GM12878 (cell line): ENCODE data around the gene IGF2R.

Experiments
- BACH1 ChIP-seq: fragments of 450-650 bp; IDR thresholded peaks from 2 replicates; pipeline ENCODE4 v1.6.1; 2017; ENCODE audit warnings: mild to moderate bottlenecking, borderline replicate concordance
- BMI1 ChIP-seq: fragments of 450-650 bp; IDR thresholded peaks from 2 replicates; pipeline ENCODE4 v1.6.1; 2016; ENCODE audit warnings: mild to moderate bottlenecking, moderate library complexity, borderline replicate concordance
- BRCA1 ChIP-seq: IDR thresholded peaks from 2 replicates; pipeline ENCODE4 v1.6.1; 2011; ENCODE audit warnings: low read depth, low read length, improper control_type of control experiment
- CTCF ChIP-seq, 3 experiments: IDR thresholded peaks in 2 of 3; conservative IDR thresholded peaks in 1 of 3; 2 replicates each; pipeline ENCODE4 v1.5.1; 2011; ENCODE audit warnings: low read depth in 3 of 3, low read length in 3 of 3, mild to moderate bottlenecking in 3 of 3, control low read depth in 2 of 3, moderate library complexity in 2 of 3, inconsistent platforms in 1 of 3, mixed read lengths in 1 of 3; ENCODE audit not compliant: control insufficient read depth in 2 of 3, insufficient read depth in 1 of 3; ENCODE audit errors: extremely low read depth in 1 of 3
- EZH2 ChIP-seq: IDR thresholded peaks from 2 replicates; pipeline ENCODE4 v1.6.1; 2012; ENCODE audit warnings: low read depth, mild to moderate bottlenecking, control low read depth, inconsistent platforms, low read length, borderline replicate concordance; ENCODE audit not compliant: control insufficient read depth
- MEF2A ChIP-seq: IDR thresholded peaks from 2 replicates; pipeline ENCODE4 v1.6.1; 2011; ENCODE audit warnings: low read depth, mild to moderate bottlenecking, low read length, moderate library complexity; ENCODE audit not compliant: insufficient read depth
- SIN3A ChIP-seq: IDR thresholded peaks from 2 replicates; pipeline ENCODE4 v1.6.1; 2012; ENCODE audit warnings: low read depth, low read length, improper control_type of control experiment
- ZNF274 ChIP-seq: IDR thresholded peaks from one replicate; pipeline ENCODE4 v1.8.0; 2011; ENCODE audit not compliant: insufficient read length, insufficient read depth

DNA sequence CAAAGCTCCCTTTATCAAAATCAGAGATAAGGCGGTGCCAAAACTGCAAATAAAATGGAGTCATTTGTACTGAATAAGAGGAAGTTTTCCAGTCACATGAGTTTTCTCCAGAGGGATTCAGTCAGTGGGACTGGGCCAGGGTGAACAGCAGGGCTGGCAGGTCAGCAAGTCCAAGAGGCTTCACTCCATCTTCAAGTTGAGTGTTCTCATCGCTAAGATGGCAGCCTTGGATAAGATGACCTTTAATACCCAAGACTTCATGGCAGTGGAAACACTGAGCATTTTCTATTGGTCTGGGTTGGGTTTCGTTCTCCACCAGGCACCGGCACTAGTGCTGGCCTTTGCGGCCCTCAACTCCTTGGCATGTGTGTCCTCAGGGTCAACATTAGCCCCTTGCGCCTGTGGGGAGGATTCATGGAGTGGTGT, 29.3 kb upstream of the IGF2R start:
- TF ChIP-seq CTCF (IDR thresholded peaks at IDR 0.05 in 2 of 3, conservative IDR thresholded peaks at IDR 0.05 in 1 of 3; ENCODE audit: control insufficient read depth in 2 of 3, extremely low read depth in 1 of 3, insufficient read depth in 1 of 3, low read depth in 3 of 3, low read length in 3 of 3): no peak
- TF ChIP-seq MEF2A: no peak
- no peak for TF ChIP-seq ZNF274
- TF ChIP-seq BMI1: no peak
- TF ChIP-seq BRCA1: no peak
- TF ChIP-seq SIN3A: no peak
- no peak for TF ChIP-seq BACH1
- TF ChIP-seq EZH2: no peak
